HFF-Myc (cell line): ENCODE data around the gene KRT39.

Experiments used
- DNase-seq: peaks from one replicate; pipeline ENCODE4 v3.0.0-alpha.2; 2011; ENCODE audit warnings: low read depth; ENCODE audit errors: extremely low read depth
- H3K4me3 ChIP-seq: replicated peaks from 2 replicates; pipeline ENCODE4 v1.5.1; 2011; ENCODE audit warnings: low read depth, mild to moderate bottlenecking, control low read depth, low read length
- TF ChIP-seq, protein P1 (sequence below): IDR thresholded peaks from 2 replicates; pipeline ENCODE4 v1.5.1; 2012; ENCODE audit warnings: mild to moderate bottlenecking, low read depth, low read length, control low read depth; ENCODE audit errors: missing control alignments

The KRT39 gene

GRCh38 chr17:40967582-40967981, 834 bp upstream of the KRT39 start:
- TF ChIP-seq, protein P1, sequence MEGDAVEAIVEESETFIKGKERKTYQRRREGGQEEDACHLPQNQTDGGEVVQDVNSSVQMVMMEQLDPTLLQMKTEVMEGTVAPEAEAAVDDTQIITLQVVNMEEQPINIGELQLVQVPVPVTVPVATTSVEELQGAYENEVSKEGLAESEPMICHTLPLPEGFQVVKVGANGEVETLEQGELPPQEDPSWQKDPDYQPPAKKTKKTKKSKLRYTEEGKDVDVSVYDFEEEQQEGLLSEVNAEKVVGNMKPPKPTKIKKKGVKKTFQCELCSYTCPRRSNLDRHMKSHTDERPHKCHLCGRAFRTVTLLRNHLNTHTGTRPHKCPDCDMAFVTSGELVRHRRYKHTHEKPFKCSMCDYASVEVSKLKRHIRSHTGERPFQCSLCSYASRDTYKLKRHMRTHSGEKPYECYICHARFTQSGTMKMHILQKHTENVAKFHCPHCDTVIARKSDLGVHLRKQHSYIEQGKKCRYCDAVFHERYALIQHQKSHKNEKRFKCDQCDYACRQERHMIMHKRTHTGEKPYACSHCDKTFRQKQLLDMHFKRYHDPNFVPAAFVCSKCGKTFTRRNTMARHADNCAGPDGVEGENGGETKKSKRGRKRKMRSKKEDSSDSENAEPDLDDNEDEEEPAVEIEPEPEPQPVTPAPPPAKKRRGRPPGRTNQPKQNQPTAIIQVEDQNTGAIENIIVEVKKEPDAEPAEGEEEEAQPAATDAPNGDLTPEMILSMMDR, result no peak
- no peak overlapping the region for H3K4me3 ChIP-seq
- no peak for DNase-seq

GRCh38 chr17:40963838-40964237, 2.9 kb downstream of the KRT39 start:
- no peak overlapping the region for H3K4me3 ChIP-seq
- DNase-seq, result no peak
- TF ChIP-seq, protein P1, result peak; percentile 53

GRCh38 chr17:40962059-40962561, 4.6 kb downstream of the KRT39 start:
- no peak for DNase-seq
- TF ChIP-seq, protein P1, result no peak

DNA sequence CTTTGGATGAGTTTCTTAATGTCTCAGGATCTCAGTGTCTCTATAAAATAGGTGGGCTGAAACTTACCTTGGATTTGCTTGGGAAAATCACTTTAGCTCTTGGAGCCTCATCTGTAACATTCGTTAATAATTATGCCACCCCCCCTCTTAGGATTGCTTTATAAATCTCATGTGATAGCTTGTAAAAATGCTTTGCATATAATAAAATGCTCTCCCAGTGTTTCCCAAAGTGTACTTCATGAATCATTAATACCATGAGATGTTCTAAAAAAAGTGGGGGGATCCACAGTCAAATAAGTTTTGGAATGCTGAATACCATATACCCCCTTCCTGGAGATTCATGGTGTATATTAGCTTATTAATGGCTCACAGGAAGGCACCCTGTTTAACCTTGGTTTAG, 5.2 kb downstream of the KRT39 start:
- TF ChIP-seq, protein P1, result no peak
- DNase-seq, result no peak
- no peak overlapping the region for H3K4me3 ChIP-seq

More at GRCh38 chr17:40962059-40962561, 4.6 kb downstream of the KRT39 start:
- H3K4me3 ChIP-seq, result no peak overlapping the region

- TF ChIP-seq, protein P1, result no peak
- DNase-seq, result no peak
- H3K4me3 ChIP-seq, result no peak overlapping the region
Measured at GRCh38 chr17:40960144-40960543, 6.6 kb downstream of the KRT39 start.

GRCh38 chr17:40958086-40958953, 8.4 kb downstream of the KRT39 start:
- H3K4me3 ChIP-seq, result no peak overlapping the region
- no peak for DNase-seq
- TF ChIP-seq, protein P1, result no peak
